Right renal cortex interstitium (tissue), 3 donors: ENCODE data around the gene CCDC187. TPM values are rescaled to one million over a fixed set of nuclear protein-coding genes. Genes with fewer than 3 reads are reported as not detected.

ENCODE experiments used
- DNase-seq, 3 donors: peaks; one replicate each; pipeline ENCODE4 v3.0.0-alpha.2; 2013; ENCODE audit warnings: low read depth in 3 of 3, low spot score in 2 of 3
- polyA plus RNA-seq, 3 donors: library from polyadenylated mRNA; unstranded; fragments of 120-200 nt; gene quantifications; one replicate each; pipeline ENCODE4 v1.2.1, GENCODE V29; 2013; ENCODE audit not compliant: insufficient read length in 3 of 3

Gene CCDC187
- polyA plus RNA-seq, 3 donors: 1.3 to 1.7 (median 1.4) TPM

DNA sequence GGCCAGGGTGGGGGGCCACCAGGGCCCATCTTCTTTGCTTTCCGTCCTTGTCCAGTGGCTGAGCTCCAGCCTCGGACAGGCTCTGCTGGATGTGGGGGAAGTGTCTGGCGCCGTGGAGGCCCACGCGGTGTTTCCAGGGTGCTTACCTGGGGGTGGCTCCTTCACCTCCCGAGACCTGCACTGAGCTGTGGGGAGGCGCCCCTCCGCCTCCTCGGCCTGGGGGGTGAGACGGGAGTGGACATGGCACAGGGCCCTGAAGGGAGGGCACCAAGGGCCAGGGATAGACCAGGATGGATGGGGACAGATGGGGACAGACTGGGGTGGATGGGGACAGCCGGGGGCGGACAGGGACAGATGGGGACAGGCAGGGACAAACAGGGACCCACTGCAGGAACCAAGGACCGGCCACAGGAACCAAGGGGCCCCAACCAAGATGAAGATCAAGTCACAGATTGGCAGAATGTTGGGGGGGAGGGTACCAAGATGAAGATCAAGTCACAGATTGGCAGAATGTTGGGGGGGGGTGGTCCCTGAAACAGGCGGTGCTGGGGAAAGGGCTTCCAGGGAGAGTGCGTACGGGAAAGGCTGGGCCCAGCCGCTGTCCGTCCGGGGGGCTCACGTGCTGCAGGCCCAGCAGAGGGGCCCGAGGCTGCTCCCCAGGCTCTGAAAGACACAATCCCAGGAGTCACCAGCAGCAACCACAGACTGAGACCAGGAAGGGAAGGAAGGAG, 44.9 kb downstream of the CCDC187 start:
- DNase-seq: no peak

DNA sequence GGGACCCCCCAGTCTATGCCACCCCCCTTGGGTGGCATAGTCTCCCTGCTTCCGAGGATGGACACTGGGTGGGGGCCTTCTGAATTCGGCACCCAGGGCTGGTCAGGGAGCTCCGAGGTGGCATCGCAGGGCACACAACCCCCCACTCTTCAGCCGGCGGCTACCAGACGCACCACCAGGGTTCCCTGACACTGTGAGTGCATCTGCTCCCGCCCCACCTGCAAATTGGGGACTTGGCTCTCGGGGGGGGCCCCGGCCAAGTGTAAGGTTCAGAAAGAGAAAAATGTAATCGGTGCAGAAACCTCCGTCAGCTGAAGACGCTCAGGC, 45.6 kb downstream of the CCDC187 start:
- DNase-seq: no peak

DNA sequence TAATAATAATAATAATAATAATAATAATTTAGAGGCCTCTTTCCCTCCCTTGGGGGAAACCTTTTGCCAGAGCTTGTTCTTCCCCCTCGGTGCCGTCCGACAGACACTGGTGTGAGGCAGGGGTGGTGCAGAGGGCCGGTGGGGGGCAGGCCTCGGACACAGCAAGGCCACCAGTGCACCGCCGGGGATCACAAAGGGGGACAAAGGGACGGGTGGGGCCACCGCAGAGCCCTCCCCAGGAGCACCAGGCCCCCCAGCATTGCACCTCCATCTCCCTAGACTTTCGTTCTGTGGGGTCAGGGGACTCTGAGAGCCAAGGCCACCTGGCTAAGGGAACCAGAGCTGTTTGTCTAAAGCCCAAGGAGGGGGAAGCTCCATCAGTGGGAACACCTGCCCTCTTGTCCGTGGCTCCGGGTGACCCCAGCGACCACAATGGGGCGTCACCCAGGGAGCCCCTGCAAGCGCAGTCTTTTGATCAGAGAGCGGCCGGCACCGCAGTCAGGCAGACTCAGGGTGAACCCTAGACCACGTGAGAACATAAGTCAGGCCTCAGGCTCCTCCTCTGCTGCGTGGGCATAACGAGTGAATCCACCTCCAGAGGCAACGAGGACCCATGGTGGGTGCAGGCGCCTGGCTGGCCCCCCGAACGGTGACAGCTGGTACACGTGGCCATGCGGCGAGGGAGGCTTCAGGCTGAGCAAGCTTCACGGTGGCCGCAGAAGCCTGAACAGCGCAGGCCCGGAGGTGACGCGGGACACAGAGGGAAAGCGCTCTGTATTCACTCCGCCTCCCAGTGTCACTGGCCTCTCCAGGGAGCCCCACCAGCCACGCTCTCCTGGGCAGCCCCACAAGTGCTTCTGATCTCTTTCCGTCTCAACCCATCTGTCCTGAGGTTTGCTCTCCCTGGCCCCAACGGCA, 46.3 kb downstream of the CCDC187 start:
- no peak for DNase-seq

DNA sequence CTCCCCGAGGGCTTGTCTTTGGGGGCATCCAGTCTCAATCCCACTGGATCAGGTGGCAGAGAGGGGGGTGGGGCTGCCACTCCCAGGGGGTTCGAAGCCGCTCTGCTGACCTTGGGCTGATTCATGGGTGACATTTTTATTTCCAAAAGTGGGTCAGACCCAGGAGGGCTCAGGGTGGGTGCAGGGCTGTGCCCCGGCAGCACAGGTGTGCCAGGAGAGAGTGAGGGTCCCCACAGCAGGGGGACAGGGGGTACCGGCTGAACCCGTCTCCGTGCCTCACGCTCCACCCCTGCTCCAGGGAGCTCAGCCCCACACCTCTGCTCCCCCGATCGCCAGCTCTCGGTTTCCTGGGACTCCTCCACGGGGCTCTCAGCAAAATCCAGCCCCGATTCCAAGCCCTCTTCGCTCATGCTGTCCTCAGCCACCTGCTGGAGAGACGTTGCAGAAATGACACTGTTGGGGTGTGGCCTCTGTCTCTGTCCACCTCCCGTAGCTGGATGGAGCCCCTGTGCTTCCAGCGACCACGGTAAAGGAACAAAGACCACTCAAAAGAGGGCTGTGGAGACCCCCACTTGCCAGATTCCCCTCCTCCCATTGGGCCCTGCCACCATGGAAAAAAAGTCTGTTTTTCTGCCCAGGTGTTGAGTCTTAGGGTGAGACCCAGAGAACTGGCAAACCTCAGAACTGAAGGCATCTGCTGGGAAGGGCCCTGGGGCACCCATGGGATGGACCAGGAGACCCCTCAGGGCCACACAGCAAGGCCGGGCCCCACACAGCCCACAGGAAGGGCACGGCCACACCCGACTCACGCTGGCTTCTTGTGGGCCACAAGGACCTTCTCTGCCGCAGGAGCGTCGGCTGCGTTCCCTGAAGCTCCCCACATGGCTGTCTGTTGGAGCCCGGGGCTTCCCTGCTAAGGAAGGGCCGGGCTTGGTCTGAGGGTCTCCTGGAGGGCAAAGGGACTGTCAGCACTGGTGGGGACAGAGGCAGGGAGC, 47.7 kb downstream of the CCDC187 start:
- no peak for DNase-seq

DNA sequence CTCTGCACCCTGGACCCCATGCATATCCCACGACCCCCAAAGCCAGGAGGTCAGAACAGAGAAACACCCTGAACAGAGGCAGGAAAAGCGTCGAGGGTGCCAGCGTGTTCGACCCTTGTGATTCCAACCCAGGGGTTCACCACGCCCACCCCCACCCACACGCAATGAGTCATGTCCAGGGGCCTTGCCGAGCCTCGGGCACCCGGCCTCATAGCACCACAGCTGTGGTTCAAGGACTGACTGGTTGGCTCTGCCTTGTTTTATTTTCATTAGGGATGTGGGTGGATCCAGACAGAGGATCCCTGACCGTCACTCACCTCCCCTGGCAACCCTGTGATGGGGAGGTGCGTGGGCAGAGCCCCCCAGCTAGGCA, 48.7 kb downstream of the CCDC187 start:
- DNase-seq: no peak

DNA sequence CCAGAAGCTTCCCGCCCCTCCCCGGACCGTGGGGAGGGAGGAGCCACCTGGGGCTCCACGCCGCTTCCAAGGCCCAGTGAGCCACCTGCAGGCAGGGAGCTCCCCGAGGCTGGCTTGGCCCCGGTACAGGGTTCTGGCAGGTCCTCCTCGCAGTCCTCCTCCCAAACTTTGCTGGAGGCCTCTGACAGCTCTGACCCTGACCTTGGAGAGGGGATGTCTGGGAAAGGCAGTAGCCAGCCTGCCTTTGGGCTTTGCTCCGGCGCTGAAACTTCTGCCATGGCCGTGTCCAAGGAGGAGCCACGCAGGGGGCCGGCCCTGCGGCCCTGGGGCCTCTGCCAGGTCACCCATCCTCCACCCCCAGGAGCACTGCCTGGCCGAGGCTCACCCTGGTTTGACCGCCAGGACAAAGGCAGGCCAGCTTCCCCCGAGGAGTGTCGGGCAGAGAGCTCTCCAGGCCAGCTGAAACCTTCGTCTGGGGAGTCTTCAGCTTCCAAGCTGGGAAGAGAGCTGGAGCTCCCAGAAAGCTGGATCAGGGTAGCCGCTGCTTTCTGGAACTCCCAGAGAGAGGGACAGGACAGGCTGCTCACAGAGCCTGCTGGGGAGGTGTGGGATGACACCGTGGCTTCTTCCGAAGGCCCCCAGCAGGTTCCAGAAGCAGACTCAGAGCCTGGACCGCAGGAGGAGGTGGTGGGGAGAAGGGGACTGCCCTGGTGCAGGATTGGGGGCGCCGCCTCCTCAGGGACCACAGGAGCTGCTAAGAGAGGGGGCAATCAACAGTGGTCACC, 49.3 kb downstream of the CCDC187 start:
- DNase-seq: no peak

DNA sequence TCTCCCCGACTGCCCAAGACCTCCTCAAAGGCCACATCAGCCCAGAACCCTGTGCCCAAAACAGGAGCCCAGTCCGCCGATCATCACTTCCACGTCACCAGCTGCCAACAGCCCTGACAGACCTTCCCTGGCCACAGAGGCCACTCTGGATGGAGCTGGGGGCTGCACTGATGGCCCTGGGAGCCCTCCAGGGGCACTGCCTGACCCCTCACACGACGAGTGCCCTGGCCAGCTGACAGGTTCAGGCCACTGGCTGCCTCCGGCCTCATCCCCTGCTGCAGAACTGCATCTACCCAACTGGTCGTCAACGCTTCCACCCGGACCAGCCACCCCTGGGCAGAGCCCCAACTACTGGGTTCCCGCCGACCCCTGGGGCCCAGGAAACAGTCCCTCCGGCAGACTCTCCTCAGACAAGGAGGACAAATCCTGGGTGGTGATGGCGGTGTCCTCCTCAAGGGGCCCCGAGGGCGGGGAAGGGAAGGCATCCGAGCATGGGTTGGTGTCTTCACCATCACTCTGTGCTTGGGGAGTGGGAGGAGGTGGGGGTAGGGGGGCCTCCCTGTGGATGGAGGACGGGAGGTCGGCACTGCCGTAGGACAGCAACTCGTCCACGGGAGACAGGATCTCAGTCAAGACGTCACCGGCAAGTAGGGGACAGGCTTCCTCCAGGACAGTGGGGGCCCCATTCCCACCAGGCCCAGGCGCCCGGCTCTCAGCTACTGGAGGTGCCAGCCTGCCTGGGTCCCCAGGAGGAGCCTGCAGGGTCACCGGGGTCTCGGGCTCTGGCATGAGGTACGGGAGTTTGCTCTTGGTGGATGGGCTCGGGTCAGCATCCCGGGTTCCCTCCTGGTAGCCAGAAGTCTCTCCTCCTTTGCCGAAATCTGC, 50.4 kb downstream of the CCDC187 start:
- no peak for DNase-seq

DNA sequence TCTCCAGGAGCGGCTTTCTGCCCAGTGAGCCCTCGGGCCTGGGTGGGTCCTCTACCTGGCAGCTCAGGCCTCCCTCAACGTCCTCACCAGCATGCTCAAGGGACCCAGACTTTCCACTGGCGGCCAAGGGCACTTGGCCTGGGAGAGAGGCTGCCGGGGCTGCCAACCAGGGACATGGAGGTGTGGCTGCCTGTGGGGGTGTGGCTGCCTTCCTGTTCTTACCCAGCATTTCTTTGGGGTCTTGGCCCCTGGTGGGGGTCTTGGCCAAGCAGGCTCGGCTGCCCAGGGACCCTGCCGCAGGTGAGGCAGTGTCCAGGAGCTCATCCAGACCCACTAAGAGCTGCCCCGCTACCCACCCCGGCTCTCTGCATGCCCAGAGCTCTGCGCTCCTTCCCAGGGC, 51.0 kb downstream of the CCDC187 start:
- no peak for DNase-seq

DNA sequence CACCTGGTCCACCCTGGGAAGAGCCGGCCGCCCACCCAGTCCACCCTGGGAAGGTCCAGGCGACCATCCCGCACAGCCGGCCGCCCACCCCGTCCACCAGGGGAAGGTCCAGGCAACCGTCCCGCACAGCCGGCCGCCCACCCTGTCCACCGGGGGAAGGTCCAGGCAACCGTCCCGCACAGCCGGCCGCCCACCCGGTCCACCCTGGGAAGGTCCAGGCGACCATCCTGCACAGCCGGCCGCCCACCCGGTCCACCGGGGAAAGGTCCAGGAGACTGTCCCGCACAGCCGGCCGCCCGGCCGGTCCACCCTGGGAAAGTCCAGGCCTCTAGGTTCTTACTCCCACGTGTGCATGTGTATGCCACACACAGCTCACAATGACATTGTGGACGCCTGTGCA, 51.6 kb downstream of the CCDC187 start:
- DNase-seq: no peak

DNA sequence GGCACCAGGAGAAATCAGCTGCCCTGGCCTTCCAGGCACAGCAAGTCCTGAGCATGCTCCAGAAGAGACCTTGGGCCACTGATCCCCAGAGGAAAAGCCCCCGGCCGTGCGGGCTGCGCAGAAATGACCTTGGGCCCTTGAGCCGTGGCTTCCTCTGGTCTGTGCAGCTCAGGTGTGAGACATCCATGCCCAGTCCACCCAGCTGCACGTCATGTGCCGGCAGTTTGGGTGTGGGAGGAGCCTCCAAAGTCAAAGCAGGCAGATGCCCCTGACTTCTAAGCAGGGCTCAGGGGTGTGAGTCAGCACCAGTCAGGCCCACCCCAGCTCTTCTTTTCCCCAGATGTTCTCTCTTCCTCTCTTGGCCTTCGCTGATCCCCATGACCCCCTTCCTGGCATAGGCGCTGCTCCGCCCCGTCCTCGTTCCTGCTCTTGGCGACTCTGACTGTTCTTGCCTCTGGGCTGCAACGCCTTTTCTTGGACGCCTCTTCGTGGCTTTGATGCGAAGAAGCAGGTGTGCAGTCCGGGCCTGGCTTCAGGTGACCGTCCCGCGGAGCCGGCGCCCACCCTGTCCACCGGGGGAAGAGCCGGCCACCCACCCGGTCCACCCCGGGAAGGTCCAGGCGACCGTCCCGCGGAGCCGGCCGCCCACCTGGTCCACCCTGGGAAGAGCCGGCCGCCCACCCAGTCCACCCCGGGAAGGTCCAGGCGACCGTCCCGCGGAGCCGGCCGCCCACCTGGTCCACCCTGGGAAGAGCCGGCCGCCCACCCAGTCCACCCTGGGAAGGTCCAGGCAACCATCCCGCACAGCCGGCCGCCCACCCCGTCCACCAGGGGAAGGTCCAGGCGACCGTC, 52.4 kb downstream of the CCDC187 start:
- DNase-seq: no peak

DNA sequence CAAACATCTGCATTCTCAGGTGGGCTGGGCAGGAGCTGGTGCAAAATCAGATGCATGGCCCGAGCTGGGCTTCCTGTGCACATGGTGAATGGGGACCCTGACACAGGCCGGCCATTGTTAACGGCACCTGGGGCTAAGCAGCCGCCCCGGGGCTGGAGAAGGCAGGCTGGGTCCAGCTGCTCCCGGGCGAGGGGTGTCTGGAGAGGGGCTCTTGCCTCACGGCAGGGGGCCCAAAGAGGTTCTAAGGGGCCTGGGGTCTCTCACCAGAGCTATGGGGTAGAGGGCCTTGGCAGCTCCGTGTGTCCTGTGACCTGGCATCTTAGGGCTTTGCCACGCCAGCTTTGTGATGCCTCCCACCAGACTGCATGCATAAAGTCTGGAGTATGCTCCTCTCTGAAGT, 53.2 kb downstream of the CCDC187 start:
- DNase-seq: no peak

DNA sequence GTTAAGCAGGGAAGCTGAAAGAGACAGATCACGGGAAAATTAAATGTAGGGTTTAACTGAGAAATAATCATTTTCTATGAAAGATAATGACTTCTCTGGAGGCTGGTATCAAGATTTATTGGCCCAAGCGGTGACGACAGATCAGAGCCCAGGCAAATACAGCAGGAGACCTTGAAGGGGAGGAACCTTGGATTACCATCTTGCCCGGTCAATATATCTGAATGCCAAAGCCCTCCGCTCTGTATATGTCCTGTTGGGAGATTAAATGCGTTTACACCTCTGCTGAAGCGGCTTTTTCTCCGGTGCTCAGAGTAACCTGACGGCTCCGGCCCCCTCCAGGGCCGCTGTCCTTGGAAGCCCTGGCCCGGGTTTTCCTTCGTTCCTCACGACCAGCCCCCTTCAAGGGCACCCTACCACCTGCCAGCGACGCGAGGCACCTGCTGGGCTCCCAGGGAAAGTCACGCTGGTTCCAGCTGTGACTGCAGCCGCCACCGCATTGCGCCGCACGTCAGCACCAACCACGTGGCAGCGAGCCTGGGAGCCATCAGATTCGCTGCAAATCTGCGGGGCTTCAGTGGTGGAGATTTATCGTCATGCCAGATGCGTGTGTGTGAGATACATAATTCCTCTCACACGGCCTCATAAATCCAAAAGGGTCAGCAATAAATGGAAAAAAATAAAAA, 53.9 kb downstream of the CCDC187 start:
- no peak for DNase-seq

DNA sequence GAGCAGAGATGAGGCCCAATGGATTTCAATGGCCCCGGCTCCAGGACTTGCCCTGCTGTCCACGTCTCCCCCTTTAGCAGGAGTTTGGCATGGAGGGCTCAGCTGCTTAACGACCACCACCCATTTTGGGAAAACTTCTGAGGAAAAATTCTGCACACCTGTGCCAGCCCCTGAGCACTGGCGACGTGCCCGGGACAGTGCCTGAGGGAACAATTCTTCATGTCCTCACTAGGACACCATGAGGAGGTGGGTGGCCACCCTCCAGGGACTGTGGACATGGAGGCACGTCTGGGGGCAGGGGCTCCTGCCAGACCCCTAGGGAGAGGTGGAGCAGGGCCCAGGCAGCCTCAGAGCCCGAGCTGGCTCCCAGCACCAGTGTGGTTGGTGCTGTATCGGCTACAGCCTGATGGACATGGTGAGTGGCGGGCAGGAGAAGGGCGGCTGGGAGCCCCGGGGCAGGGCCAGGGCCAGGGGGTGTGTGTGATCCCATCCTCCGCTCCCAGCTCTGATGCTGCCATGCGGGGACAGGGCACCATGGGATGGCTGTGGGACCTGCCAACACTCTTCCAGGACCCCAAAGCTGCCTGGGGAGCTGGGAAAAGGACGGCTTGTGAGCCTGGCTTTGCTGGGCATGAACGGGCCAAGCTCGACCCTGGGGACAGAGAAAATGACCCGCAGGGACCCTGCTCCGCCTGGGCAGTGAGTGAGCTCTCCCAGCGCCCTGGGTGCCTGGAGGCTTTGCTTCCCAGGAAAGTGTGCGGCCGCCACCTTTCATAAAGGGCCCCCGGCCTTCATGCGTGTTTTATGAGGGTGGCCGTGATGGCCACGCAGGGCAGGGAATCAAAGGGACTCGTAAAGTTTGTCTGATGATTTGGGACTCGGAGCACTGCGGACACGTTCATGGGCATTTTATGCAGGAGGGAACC, 54.7 kb downstream of the CCDC187 start:
- DNase-seq: no peak

DNA sequence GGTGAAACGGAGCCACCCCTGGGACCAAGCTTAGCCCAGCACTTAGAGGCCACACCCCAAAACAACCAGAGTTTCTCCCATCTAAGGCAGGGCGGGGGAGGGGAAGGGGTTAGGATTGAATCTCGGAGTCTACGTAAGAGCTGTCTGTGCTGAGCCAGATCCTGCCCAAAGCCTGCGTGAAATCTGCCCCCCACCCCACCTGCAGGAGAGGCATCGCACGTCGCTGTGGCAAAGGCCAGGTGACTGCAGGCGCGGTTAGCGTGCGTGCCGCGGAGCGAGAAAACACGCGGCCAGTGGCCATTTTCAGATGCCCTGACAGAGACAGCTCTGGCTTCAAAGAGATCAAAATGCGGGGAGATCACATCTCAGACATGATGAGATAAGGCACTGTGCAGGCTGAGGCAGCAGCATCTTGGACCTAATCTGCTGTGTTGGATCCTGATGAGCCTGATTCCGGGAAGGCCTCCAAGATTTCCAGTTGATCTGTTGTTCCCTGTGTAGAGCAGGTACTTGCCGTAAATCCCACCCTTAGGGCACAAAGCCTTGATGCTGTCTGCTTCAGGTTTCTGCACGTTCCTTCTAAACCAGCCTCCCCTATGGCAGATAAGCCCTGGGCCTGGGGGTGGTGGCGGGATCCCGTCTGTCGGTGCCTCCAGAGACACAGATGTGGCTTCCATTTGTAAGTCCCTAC, 55.8 kb downstream of the CCDC187 start:
- no peak for DNase-seq

DNA sequence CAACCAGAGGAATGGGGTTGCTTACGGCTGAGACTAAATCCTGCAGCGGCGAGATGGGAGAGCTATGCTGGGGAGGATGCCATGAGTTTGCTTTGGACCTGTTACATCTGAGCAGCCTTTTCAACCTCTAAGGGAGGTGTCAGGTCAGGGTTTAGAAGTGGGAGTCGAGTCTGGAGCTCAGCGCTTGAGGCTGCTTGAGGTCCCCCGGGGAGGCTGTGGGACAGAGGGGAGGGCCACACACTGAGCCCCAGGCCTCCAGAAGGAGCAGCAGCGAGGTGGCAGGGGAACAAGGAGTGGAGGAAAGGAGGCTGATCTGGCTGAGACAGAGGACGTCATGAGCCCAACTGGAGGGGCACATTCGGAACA, 56.4 kb downstream of the CCDC187 start:
- DNase-seq: no peak
